Caki2 (cell line): ENCODE results near the gene GLRA1. TPM values are rescaled to one million over a fixed set of nuclear protein-coding genes. Genes with fewer than 3 reads are reported as not detected.

Source experiments
- DNase-seq: peaks from one replicate; pipeline ENCODE4 v3.0.0-alpha.2; 2015; ENCODE audit warnings: low read depth
- in situ Hi-C: cut with HindIII; loops from 2 replicates; pipeline ENCODE4 v1.10.0; 2016; ENCODE audit warnings: low sequenced_read_pairs, low pct_unique_long_range_greater_than_20kb, mixed read lengths
- total RNA-seq: library from RNA; depleted of rRNA; stranded (reverse); fragments of >200 nt; shearing (Covaris generic); gene quantifications from 2 replicates; pipeline ENCODE4 v1.2.3, GENCODE V29; 2014; ENCODE audit warnings: low replicate concordance; rRNA removed

The GLRA1 gene
- total RNA-seq = not detected in 2 replicates

DNA sequence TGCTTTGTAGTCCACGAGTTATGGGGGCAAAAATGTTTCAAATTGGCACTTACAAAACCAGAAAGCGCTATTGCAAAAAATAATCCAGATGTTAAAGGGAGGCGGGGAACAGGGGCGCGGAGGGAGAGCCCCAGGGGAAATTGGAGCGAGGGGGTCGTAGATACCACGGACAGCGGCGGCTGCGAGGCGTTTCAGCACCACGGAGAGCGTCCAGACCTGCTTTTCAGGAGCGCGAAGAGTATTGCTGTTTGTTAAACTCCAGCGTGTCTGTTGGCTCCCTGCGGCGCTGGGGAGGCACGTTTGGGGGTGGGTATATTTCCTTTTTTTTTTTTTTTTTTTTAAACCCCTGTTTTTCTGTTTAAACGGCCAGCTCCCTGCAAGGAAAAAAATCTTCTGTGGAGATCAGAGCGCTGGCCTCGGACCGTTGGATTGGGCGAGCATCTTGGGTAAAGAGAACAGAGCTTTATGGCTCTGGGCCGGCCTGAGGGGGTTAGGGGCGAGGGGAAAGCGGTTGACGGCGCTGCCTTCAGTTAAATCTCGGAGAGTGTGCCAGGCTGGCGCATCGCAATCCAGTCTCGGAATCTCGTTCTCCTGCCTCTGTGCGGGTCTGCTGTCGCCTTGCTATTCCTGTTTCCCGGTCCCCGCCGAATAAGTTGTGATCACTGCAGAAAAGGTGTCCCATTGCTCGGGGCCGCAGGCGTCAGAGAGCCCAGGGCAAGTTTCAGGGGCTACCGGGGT is at the start of gene GLRA1:
Gene GLRA1, minus strand, starts transcription at position 288 of the 738 bp plus-strand sequence. CDS start 302 bp downstream, outside the sequence.
- in situ Hi-C loops = no loop called here
- DNase-seq = peak; percentile 19

- in situ Hi-C loops = no loop called here
- no peak for DNase-seq
These were observed 46.2 kb upstream of the GLRA1 start for GRCh38 chr5:151970885-151971284.

DNA sequence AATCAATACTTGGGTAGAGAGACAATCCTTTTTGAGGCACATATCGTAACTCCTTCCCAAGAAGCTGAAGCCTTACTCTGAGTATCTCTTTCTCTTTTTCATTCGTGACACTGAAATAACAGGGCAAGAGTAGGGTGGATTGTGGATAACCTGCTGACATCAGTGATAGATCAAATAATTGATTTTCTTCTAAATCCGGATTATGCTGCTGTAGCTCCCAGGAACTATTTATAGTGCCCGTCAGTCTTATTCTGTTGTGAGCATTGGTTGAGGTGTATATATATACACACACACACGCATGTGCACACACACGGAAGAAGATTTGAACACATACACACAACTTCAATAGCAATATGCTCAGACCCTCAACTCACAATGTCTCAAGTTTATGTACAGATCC is 43.2 kb upstream of the GLRA1 start:
- no peak for DNase-seq
- in situ Hi-C loops = no loop called here

- no peak for DNase-seq
- in situ Hi-C loops = no loop called here
These were observed 41.4 kb upstream of the GLRA1 start for GRCh38 chr5:151966046-151966445.

GRCh38 chr5:151964471-151964870 is 39.8 kb upstream of the GLRA1 start:
- in situ Hi-C loops = no loop called here
- no peak for DNase-seq

GRCh38 chr5:151961557-151961956 is 36.9 kb upstream of the GLRA1 start:
- in situ Hi-C loops = no loop called here
- DNase-seq = no peak

DNA sequence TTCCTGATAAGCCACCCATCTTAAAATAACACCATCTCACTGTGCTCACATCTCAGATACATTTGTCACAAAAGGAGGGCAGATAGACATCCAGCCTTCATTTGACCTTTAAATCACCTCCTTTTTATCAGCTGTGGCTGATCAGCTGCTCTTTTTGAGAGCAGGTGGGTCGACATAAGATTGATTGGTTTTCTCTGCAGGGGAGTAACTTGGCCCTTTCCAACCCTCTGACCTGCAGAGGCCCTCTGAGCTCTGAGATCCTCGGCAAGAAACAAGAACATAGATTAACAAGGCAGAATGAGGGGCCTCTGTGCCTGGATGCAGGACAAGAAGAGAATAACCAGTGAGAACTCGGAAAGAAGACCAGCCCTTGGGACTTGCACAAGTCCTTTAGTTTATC is 33.5 kb upstream of the GLRA1 start:
- DNase-seq = no peak
- in situ Hi-C loops = no loop called here

GRCh38 chr5:151956725-151957124 is 32.1 kb upstream of the GLRA1 start:
- in situ Hi-C loops = no loop called here

DNA sequence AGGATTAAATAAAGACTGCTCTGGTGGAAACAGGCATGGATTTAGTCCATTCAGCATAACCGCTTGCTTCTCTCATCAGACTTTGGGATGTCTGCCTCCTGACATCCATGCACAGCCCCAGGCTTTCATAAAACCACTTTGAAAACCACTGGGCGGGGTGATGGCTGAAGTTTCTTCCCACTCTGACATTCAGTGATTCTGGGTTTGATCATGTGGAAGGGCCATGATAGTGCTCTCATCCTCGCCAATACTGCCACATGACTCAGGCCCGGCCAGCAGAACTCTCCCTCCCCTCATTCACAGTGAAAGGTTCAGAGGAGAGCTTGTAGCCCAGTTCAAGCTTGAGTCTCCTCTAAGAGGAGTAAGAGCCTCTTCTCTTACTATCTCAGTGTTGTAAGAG is 29.6 kb upstream of the GLRA1 start:
- in situ Hi-C loops = no loop called here
- no peak for DNase-seq

More at GRCh38 chr5:151956725-151957124, 32.1 kb upstream of the GLRA1 start:
- DNase-seq = no peak

DNA sequence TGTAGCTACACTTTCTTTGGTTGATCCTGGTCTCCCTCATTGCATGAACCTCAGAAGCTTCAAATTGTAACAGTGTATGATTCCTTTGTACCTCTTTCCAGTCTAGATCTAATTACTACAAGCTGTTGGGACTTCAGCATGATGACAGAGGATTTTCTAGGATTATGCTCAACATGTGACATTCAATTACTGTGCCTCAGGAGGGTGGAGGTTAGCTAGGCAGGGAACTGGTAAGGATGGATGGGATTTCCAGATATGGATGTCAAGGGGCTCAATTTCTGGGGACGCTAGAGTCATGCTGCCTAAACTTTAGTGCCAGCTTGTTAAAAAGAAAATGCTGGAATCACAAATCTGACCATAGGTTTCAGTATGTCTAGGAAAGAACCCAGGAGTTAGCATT is 29.2 kb upstream of the GLRA1 start:
- in situ Hi-C loops = no loop called here
- DNase-seq = no peak

DNA sequence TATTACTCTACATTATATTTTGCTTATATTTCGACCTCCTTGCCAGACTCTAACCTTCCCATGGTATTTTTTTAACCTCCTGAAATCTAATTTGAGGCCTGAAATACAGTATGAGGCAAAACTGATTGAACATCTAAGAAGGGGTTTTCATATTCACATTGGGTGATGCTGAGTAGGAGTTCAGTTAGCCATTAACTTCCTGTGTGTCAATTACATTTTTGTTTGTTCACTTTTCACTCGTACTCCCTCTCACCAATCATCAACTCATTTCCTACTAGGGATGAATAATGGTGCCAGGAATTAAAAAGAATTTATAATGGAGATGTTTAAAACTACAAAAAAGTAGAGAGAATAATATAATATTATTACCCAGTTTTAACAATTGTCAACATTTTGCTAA is 27.6 kb upstream of the GLRA1 start:
- no peak for DNase-seq
- in situ Hi-C loops = no loop called here

GRCh38 chr5:151950706-151951105 is 26.1 kb upstream of the GLRA1 start:
- no peak for DNase-seq
- in situ Hi-C loops = no loop called here

- in situ Hi-C loops = no loop called here
- DNase-seq = peak; percentile 8
These were observed 25.2 kb upstream of the GLRA1 start for GRCh38 chr5:151949701-151950308.

- in situ Hi-C loops = no loop called here
- DNase-seq = no peak
These were observed 24.5 kb upstream of the GLRA1 start for GRCh38 chr5:151949113-151949512.

DNA sequence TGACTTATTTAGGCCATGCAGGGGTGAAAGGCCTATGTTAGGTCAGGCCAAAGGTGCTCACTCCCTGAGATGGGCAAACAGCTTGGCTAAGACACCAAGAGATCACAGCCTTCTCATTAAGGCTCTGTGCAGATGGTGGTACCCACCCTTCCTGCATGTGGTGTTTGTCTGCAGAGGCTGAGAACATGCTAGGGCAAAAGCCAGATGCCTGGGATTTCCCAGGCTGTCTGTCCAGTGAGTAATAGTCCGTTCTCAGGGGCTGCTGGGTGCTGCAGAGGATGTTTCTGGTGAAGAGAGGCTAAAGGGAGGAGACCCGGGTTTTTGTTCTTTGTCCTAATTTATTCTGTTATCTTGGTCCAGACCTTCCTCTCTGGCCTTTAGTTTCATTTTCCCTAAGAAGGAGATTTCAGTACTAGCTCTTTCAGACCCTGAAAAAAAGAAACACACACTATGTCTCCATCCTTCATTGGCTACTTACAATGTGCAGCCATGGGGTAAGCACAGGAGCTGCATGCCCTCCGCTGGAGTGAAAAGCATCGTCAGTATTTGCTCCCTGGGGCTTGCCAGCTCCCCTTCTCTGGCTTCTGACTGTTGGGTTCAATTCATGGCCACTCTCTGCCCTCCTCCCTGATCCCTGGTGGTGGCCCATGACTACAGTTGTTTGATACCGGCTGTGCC is 23.4 kb upstream of the GLRA1 start:
- in situ Hi-C loops = no loop called here
- DNase-seq = no peak

- no peak for DNase-seq
- in situ Hi-C loops = no loop called here
These were observed 13.2 kb upstream of the GLRA1 start for GRCh38 chr5:151937851-151938250.

- in situ Hi-C loops = no loop called here
- no peak for DNase-seq
These were observed 10.6 kb upstream of the GLRA1 start for GRCh38 chr5:151935135-151935695.

DNA sequence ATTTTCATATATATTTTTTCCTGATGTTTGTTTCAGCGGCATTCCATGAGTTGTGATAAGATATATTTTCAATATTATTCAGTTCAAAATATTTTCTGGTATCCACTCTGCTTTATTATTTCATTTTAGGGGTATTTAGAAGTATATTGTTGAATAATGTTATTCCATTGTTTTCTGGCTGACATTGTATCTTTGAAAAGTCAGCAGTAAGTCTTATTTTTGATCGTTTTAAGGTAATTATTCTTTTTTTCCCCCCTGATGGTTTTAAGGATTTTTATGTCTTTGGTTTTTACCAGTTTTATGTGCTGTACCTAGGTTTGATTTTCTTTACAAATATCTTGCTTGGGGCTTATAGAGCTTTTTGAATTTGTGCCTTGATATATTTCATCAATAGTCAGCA is 6.6 kb upstream of the GLRA1 start:
- in situ Hi-C loops = no loop called here
- no peak for DNase-seq

DNA sequence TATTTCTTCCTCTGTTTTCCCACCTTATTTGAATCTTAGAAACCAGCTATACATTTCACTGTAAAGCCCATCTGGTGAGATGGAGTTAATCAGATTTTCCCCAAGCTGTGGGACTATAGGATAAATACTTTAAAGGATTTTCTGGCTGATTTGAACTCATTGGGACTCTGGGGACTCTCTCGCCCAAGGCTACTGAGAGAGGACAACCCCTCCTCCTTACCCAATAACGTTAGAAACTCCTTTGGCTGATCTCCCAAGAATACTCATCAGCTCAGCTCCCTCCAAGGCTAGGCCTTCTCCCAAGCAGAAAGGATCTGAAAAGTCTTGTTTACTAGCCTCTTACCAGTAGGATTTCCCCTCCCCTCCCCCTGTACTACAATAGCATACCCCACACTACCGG is 1.5 kb upstream of the GLRA1 start:
- in situ Hi-C loops = no loop called here
- DNase-seq = no peak
